Endothelial cell of umbilical vein (primary cell): ENCODE data around the gene IRF3. TPM values are rescaled to one million over a fixed set of nuclear protein-coding genes. Genes with fewer than 3 reads are reported as not detected.

ENCODE experiments used
- BruUV-seq: library from RNA; stranded (reverse); fragments of 400-500 nt; replicated peaks from 2 replicates; lab custom pipeline; 2021; lab: Mats Ljungman, UMichigan
- CTCF ChIA-PET: fragments of 300-600, 350-600 bp; sonication (Branson Sonifier 250); formaldehyde crosslinking; loops from one replicate; lab custom pipeline; 2021; ENCODE audit warnings: antibody characterized with exemption, inconsistent platforms; lab: Charles Lee
- POLR2A ChIA-PET: fragments of 300-600, 350-600 bp; sonication (Branson Sonifier 250); formaldehyde crosslinking; loops from one replicate; lab custom pipeline; 2021; ENCODE audit warnings: antibody characterized with exemption, inconsistent platforms; lab: Charles Lee
- DNase-seq: peaks from one replicate; pipeline ENCODE4 v3.0.0-alpha.2; 2011; ENCODE audit warnings: low read depth, low spot score
- FAIRE-seq: peaks from 2 replicates; lab custom pipeline; 2011; peaks lifted over from hg19 to GRCh38; lab: Jason Lieb, UNC
- H2AFZ ChIP-seq: 2 replicates; pipeline ENCODE4 v1.6.0; 2012; ENCODE audit warnings: low read depth, low read length, control low read depth, inconsistent platforms
- H3K27ac ChIP-seq: 2 replicates; pipeline ENCODE4 v1.5.1; 2011; ENCODE audit warnings: low read depth, mild to moderate bottlenecking, control low read depth, low read length, moderate library complexity; ENCODE audit not compliant: insufficient read depth
- H3K27me3 ChIP-seq, 2 experiments: 2 replicates each; pipeline versions ENCODE4 v1.6.0 to v1.6.1; 2011; ENCODE audit warnings: low read length in 2 of 2, mixed read lengths in 1 of 2; ENCODE audit not compliant: control insufficient read depth in 2 of 2, insufficient read depth in 2 of 2
- H3K36me3 ChIP-seq, 2 experiments: 2 replicates in 1 of 2; 3 replicates in 1 of 2; pipeline ENCODE4 v1.5.1; 2011; ENCODE audit warnings: low read length in 2 of 2, mild to moderate bottlenecking in 1 of 2, moderate library complexity in 1 of 2; ENCODE audit not compliant: control insufficient read depth in 2 of 2, insufficient read depth in 2 of 2; ENCODE audit errors: extremely low read depth in 1 of 2
- H3K4me1 ChIP-seq: 3 replicates; pipeline ENCODE4 v1.5.1; 2011; ENCODE audit warnings: mild to moderate bottlenecking, low read length; ENCODE audit not compliant: control insufficient read depth, insufficient read depth; ENCODE audit errors: extremely low read depth
- H3K4me2 ChIP-seq: 2 replicates; pipeline ENCODE4 v1.6.1; 2011; ENCODE audit warnings: low read length, control low read depth, mixed read lengths; ENCODE audit not compliant: insufficient read depth
- H3K4me3 ChIP-seq, 3 experiments: fragments of 200-600 bp in 1 of 3; sonication (generic), shearing (Covaris generic) in 1 of 3; replicated peaks in 1 of 3; 2 replicates each; pipeline ENCODE4 v1.5.1; 2011 to 2016; ENCODE audit warnings: control low read depth in 3 of 3, low read length in 3 of 3, mild to moderate bottlenecking in 2 of 3, inconsistent platforms in 1 of 3, low read depth in 1 of 3, moderate library complexity in 1 of 3; ENCODE audit not compliant: insufficient read depth in 1 of 3
- H3K79me2 ChIP-seq: 2 replicates; pipeline ENCODE4 v1.6.0; 2012; ENCODE audit warnings: low read length, inconsistent platforms; ENCODE audit not compliant: control insufficient read depth, insufficient read depth
- H3K9ac ChIP-seq: replicated peaks from 2 replicates; pipeline ENCODE3; 2011; ENCODE audit warnings: low read length, control low read depth; ENCODE audit not compliant: insufficient read depth; ENCODE audit errors: extremely low read depth
- H3K9me1 ChIP-seq: replicated peaks from 3 replicates; pipeline ENCODE4 v1.6.0; 2011; ENCODE audit warnings: mild to moderate bottlenecking, low read length; ENCODE audit not compliant: control insufficient read depth, insufficient read depth; ENCODE audit errors: extremely low read depth
- H3K9me3 ChIP-seq: replicated peaks from 2 replicates; pipeline ENCODE4 v1.5.1; 2012; ENCODE audit warnings: low read length, inconsistent platforms; ENCODE audit not compliant: control insufficient read depth, insufficient read depth
- H4K20me1 ChIP-seq: replicated peaks from 2 replicates; pipeline ENCODE3; 2011; ENCODE audit warnings: mild to moderate bottlenecking, low read length; ENCODE audit not compliant: control insufficient read depth, insufficient read depth; ENCODE audit errors: extremely low read depth
- EZH2 ChIP-seq: IDR thresholded peaks from 2 replicates; pipeline ENCODE4 v1.6.1; 2012; ENCODE audit warnings: borderline replicate concordance, low read depth, mild to moderate bottlenecking, moderate library complexity, low read length, inconsistent platforms; ENCODE audit not compliant: severe bottlenecking
- FOS ChIP-seq: IDR thresholded peaks from 2 replicates; pipeline ENCODE4 v1.6.1; 2011; ENCODE audit warnings: mild to moderate bottlenecking, low read length, moderate library complexity, borderline replicate concordance; ENCODE audit not compliant: insufficient read depth
- GATA2 ChIP-seq: IDR thresholded peaks from 2 replicates; pipeline ENCODE4 v1.7.0; 2011; ENCODE audit warnings: low read depth, mild to moderate bottlenecking, moderate library complexity, mixed read lengths, low read length; ENCODE audit not compliant: insufficient read length, insufficient read depth
- JUN ChIP-seq: IDR thresholded peaks from 2 replicates; pipeline ENCODE4 v1.6.1; 2011; ENCODE audit warnings: borderline replicate concordance, low read depth; ENCODE audit not compliant: insufficient read length, insufficient read depth
- MYC ChIP-seq: IDR thresholded peaks from one replicate; pipeline ENCODE4 v1.6.1; 2011; ENCODE audit warnings: mild to moderate bottlenecking, low read depth, low read length
- POLR2A ChIP-seq: IDR thresholded peaks from 2 replicates; pipeline ENCODE4 v1.6.1; 2012; ENCODE audit warnings: low read depth, mild to moderate bottlenecking, control low read depth, low read length
- POLR2AphosphoS5 ChIP-seq: IDR thresholded peaks from 2 replicates; pipeline ENCODE4 v1.6.1; 2012; ENCODE audit warnings: low read depth, mild to moderate bottlenecking, control low read depth, low read length, moderate library complexity; ENCODE audit not compliant: insufficient read depth
- dilution Hi-C: fragments of 300-500 bp; cut with MboI; formaldehyde crosslinking; loops from one replicate; pipeline ENCODE4 v1.15.0; 2019; ENCODE audit warnings: low sequenced_read_pairs; ENCODE audit not compliant: extremely low pct_ligation_motif_present
- intact Hi-C: fragments of 100-400 bp; cut with micrococcal nuclease; formaldehyde crosslinking; loops from one replicate; pipeline ENCODE4 v1.10.0; 2022
- polyA plus RNA-seq, 4 experiments: library from polyadenylated mRNA; depleted of rRNA in 3 of 4; stranded (reverse) in 3 of 4; unstranded in 1 of 4; fragments of >200 nt; gene quantifications; 2 replicates each; pipeline versions ENCODE4 v1.2.1 to v1.2.3, GENCODE V29; 2011 to 2012; ENCODE audit warnings: missing spikeins in 1 of 4
- total RNA-seq: library from RNA; stranded (reverse); gene quantifications from 2 replicates; pipeline ENCODE4 v1.2.3, GENCODE V29; 2021
- TF ChIP-seq, protein P1 (sequence below): IDR thresholded peaks from 2 replicates; pipeline ENCODE4 v1.6.1; 2011; ENCODE audit not compliant: insufficient read depth, insufficient read length
- TF ChIP-seq, protein P2 (sequence below), 2 donors: IDR thresholded peaks; 1 replicate in 1 of 2; 2 replicates in 1 of 2; pipeline ENCODE4 v1.5.1; 2011; ENCODE audit warnings: low read length in 2 of 2, mild to moderate bottlenecking in 2 of 2, moderate library complexity in 2 of 2, control low read depth in 1 of 2, inconsistent platforms in 1 of 2, low read depth in 1 of 2; ENCODE audit not compliant: insufficient read depth in 1 of 2; ENCODE audit errors: extremely low read depth in 1 of 2

Gene IRF3
- total and polyA plus RNA-seq, 2 donors (not counting 3 experiments of a cell fraction or from before 2014, with no cell fraction given): 64.8 to 73.5 TPM

- ChIA-PET CTCF (interaction anchor here (0.7 to 2.4 kb wide), 4 partner anchors 23 to 72 kb away, joined by 3 to 9 read pairs (median 4); partner anchors contain the start of genes BCL2L12, IRF3 and PRMT1), POLR2A (interaction anchor here (0.6 to 1.2 kb wide), 7 partner anchors 13 to 147 kb away, joined by 3 to 6 read pairs (median 4); partner anchors contain the start of genes BCL2L12, IRF3, PRMT1 and RCN3)
- peaks cover 33% of the 10 kb centered on the region for H3K4me1 ChIP-seq
- no peaks in the 10 kb centered on the region for H3K9me3 ChIP-seq
- peak within 1 kb of the TSS; percentile 96 for H3K4me2 ChIP-seq
- peak within 1 kb of the TSS; percentile 93 to 97 (median 96) for H3K4me3 ChIP-seq
- H3K9me1 ChIP-seq: no peaks in the 10 kb centered on the region
- peak within 1 kb of the TSS; percentile 99 for H3K9ac ChIP-seq
- FAIRE-seq: peak; percentile 95
- H3K27ac ChIP-seq: peak within 1 kb of the TSS; percentile 99
- dilution Hi-C loops (no loop called here), intact Hi-C loops (loop anchor here (2.0 to 5.0 kb wide), 5 partner anchors 145 to 287 kb away; partner anchors contain the start of genes AKT1S1, ALDH16A1, ATF5 and NUP62)
- no peaks in the 10 kb centered on the region for H4K20me1 ChIP-seq
- peaks cover 0 to 12% of the 10 kb centered on the region in 2 experiments for H3K36me3 ChIP-seq
- H3K79me2 ChIP-seq: peaks cover 53% of the 10 kb centered on the region
- H3K27me3 ChIP-seq: no peaks in the 10 kb centered on the region
- TF ChIP-seq EZH2 (no peak), POLR2AphosphoS5 (peak; percentile 47), JUN (peak; percentile 48), MYC (peak; percentile 56), FOS (peak; percentile 9), GATA2 (no peak), POLR2A (peak; percentile 72)
- TF ChIP-seq, protein P1, sequence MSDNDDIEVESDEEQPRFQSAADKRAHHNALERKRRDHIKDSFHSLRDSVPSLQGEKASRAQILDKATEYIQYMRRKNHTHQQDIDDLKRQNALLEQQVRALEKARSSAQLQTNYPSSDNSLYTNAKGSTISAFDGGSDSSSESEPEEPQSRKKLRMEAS: peak; percentile 20
- TF ChIP-seq, protein P2, sequence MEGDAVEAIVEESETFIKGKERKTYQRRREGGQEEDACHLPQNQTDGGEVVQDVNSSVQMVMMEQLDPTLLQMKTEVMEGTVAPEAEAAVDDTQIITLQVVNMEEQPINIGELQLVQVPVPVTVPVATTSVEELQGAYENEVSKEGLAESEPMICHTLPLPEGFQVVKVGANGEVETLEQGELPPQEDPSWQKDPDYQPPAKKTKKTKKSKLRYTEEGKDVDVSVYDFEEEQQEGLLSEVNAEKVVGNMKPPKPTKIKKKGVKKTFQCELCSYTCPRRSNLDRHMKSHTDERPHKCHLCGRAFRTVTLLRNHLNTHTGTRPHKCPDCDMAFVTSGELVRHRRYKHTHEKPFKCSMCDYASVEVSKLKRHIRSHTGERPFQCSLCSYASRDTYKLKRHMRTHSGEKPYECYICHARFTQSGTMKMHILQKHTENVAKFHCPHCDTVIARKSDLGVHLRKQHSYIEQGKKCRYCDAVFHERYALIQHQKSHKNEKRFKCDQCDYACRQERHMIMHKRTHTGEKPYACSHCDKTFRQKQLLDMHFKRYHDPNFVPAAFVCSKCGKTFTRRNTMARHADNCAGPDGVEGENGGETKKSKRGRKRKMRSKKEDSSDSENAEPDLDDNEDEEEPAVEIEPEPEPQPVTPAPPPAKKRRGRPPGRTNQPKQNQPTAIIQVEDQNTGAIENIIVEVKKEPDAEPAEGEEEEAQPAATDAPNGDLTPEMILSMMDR (IDR thresholded peaks at IDR 0.05; ENCODE audit: extremely low read depth in 1 of 2, insufficient read depth in 1 of 2, low read depth in 1 of 2, low read length in 2 of 2): no peak
- peak; percentile 100 for DNase-seq
- BruUV-seq: no TSS peak
- peak within 1 kb of the TSS; percentile 42 for H2AFZ ChIP-seq
Observed at GRCh38 chr19:49641688-49642491, 23.8 kb downstream of the IRF3 start, which contains the start of gene SCAF1. TSS of gene SCAF1 (plus strand) at chr19:49642209. CDS start at chr19:49645027, 2,818 bp downstream.
